ENCODE measurements around the gene KCNMB1. TPM values are rescaled to one million over a fixed set of nuclear protein-coding genes. Genes with fewer than 3 reads are reported as not detected.

KCNMB1 gene
- total RNA-seq, 3 donors from 2014 or later (not counting 1 experiment from before 2014, with no cell fraction given): 0.23 to 0.48 (median 0.35) TPM

DNA sequence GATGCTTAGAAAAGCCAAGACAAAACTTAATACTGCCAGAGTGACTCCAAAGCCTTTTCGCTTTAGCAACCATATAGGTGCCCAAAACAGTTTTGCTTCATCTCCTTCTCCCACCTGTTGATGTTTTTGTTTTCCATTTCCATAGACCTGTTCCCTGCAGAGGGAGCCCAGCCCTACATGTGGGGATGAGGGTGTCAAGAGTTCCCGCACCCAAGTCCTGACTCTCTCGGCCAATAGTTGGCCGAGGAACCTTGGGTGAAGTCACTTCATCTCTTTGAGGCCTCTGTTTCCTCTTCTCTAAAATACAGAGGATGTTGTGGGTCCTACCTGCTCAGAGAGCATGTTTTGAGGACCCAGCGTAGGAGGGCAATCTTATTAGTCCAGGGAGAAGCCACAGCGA, 53.1 kb downstream of the KCNMB1 start:
- Histone ChIP-seq H3K9me3 (ENCODE audit: control insufficient read depth, insufficient read depth, low read length) (no peaks in the 10 kb centered on the region), H3K4me3 (ENCODE audit: low read length) (no peak overlapping the region), H3K36me3 (ENCODE audit: control insufficient read depth, insufficient read depth, low read length) (no peaks in the 10 kb centered on the region), H3K27me3 (ENCODE audit: control insufficient read depth, insufficient read depth, low read length) (no peaks in the 10 kb centered on the region), H3K4me1 (ENCODE audit: control insufficient read depth, insufficient read depth, low read length) (peaks cover 70% of the 10 kb centered on the region), H3K27ac (ENCODE audit: low read length) (no peak overlapping the region)
- Mint-ChIP-seq H3K4me3 (no peak overlapping the region), H3K9me3 (no peaks in the 10 kb centered on the region), H3K27me3 (ENCODE audit: low read depth in 2 of 2) (no peaks in the 10 kb centered on the region), H3K36me3 (no peaks in the 10 kb centered on the region), H3K4me1 (peaks cover 10 to 43% of the 10 kb centered on the region in 2 donors), H3K27ac (no peak overlapping the region)
- DNase-seq (peak in 1 of 2 donors; percentile 33), ATAC-seq (no peak)
- TF ChIP-seq, protein P1, sequence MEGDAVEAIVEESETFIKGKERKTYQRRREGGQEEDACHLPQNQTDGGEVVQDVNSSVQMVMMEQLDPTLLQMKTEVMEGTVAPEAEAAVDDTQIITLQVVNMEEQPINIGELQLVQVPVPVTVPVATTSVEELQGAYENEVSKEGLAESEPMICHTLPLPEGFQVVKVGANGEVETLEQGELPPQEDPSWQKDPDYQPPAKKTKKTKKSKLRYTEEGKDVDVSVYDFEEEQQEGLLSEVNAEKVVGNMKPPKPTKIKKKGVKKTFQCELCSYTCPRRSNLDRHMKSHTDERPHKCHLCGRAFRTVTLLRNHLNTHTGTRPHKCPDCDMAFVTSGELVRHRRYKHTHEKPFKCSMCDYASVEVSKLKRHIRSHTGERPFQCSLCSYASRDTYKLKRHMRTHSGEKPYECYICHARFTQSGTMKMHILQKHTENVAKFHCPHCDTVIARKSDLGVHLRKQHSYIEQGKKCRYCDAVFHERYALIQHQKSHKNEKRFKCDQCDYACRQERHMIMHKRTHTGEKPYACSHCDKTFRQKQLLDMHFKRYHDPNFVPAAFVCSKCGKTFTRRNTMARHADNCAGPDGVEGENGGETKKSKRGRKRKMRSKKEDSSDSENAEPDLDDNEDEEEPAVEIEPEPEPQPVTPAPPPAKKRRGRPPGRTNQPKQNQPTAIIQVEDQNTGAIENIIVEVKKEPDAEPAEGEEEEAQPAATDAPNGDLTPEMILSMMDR (IDR thresholded peaks at IDR 0.05): no peak
- intact Hi-C loops (cut with micrococcal nuclease): no loop called here
- 76% methylated on average over 6 of the region's 6 CpGs for WGBS (ENCODE audit: insufficient coverage)

DNA sequence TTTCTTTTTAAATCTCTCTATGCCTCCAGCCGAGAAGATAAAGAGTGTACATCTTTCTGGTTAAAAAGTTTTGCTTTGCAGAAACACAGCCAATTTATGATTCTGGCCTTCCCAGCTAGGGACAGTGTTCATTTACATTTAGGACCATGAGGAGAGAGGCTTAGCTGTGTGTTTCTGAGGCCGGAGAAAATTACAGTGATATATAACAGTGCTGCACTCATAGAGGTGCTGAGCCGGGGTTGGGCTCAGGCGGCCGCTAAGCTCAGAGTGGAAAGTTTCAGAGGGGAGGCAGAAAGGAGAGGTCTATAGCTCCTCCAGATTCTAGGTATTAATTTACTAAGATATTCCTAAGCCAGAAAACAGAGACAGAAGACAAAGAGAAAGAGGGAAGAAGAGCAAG, 54.5 kb downstream of the KCNMB1 start:
- TF ChIP-seq, protein P1 (IDR thresholded peaks at IDR 0.05): no peak
- Mint-ChIP-seq H3K4me1 (peaks cover 10 to 43% of the 10 kb centered on the region in 2 donors), H3K27ac (no peak overlapping the region), H3K9me3 (no peaks in the 10 kb centered on the region), H3K4me3 (peak overlapping the region; percentile 78), H3K36me3 (no peaks in the 10 kb centered on the region), H3K27me3 (ENCODE audit: low read depth in 2 of 2) (no peaks in the 10 kb centered on the region)
- Histone ChIP-seq H3K9me3 (ENCODE audit: control insufficient read depth, insufficient read depth, low read length) (no peaks in the 10 kb centered on the region), H3K4me1 (ENCODE audit: control insufficient read depth, insufficient read depth, low read length) (peaks cover 84% of the 10 kb centered on the region), H3K27ac (ENCODE audit: low read length) (peak overlapping the region; percentile 32), H3K36me3 (ENCODE audit: control insufficient read depth, insufficient read depth, low read length) (no peaks in the 10 kb centered on the region), H3K4me3 (ENCODE audit: low read length) (no peak overlapping the region), H3K27me3 (ENCODE audit: control insufficient read depth, insufficient read depth, low read length) (no peaks in the 10 kb centered on the region)
- WGBS (ENCODE audit: insufficient coverage): 36% methylated on average over 5 of the region's 5 CpGs
- DNase-seq: peak in 1 of 2 donors; percentile 46
- intact Hi-C loops (cut with micrococcal nuclease): loop anchor here (5.0 kb wide), 1 partner anchor 1757 kb away; the partner anchor contains the start of gene PANK3
- ATAC-seq: no peak

DNA sequence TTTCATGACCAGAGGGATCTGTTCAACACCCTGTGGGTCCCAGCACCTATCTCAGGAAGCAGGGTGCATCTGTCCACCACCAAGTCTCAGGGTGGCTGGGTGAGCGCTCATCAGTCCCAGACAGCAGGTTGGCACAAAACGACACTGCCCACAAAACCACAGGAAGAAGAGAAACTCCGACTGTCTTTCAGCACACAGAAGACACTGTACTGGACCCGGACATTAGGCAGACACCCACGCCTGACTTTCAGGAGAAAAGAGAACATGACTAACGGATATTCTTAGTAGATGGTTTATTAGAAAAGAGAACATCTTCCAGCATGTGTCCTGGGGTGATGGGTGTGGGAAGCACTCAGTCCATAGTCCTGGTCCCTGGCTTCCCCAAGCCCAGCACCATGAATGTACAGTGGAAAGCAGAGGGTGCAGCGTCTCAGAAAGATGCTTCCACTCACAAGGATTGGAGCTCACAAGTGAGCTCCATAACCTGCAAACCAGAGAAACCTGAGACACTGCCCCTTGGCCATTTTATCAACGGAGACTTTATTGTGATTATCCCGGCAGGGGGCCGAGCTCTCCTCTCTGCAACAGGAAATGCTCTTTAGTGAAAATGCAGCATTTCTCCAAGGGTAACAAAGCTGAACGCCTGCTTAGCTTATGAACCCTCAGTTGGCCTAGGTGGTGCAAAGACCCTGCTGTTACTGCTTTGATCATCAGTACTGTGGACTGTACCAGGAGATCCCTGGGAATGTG, 55.8 kb downstream of the KCNMB1 start:
- Histone ChIP-seq H3K27me3 (ENCODE audit: control insufficient read depth, insufficient read depth, low read length) (no peaks in the 10 kb centered on the region), H3K4me1 (ENCODE audit: control insufficient read depth, insufficient read depth, low read length) (peaks cover 81% of the 10 kb centered on the region), H3K36me3 (ENCODE audit: control insufficient read depth, insufficient read depth, low read length) (no peaks in the 10 kb centered on the region), H3K4me3 (ENCODE audit: low read length) (no peak overlapping the region), H3K9me3 (ENCODE audit: control insufficient read depth, insufficient read depth, low read length) (no peaks in the 10 kb centered on the region), H3K27ac (ENCODE audit: low read length) (peak overlapping the region; percentile 88)
- peaks cover 10 to 36% of the 10 kb centered on the region in 2 donors for H3K4me1 Mint-ChIP-seq
- H3K9me3 Mint-ChIP-seq: no peaks in the 10 kb centered on the region
- WGBS (ENCODE audit: insufficient coverage): 11% methylated on average over 11 of the region's 11 CpGs
- peak overlapping the region; percentile 63 for H3K4me3 Mint-ChIP-seq
- TF ChIP-seq, protein P1 (IDR thresholded peaks at IDR 0.05): no peak
- DNase-seq (peak; percentile 49 to 85), ATAC-seq (peak; percentile 32 to 63 (median 62))
- H3K36me3 Mint-ChIP-seq: no peaks in the 10 kb centered on the region
- intact Hi-C loops (cut with micrococcal nuclease): loop anchor here (1.0 to 5.0 kb wide), 2 partner anchors 40 to 1756 kb away; partner anchors contain the start of gene PANK3
- H3K27me3 Mint-ChIP-seq (ENCODE audit: low read depth in 2 of 2): no peaks in the 10 kb centered on the region
- no peak overlapping the region for H3K27ac Mint-ChIP-seq
